AML-193 (cell line): Measurements from ENCODE around the gene GAST.
"Not testable (repeated sequence)": the region's sequence is repeated elsewhere in the genome, so short reads cannot be mapped to it uniquely, and the experiment has no call there.

Experiments used
- DNase-seq, 2 experiments: peaks; one replicate each; lab custom pipeline; 2025; lab: John Stamatoyannopoulos, UW

GAST gene

DNA sequence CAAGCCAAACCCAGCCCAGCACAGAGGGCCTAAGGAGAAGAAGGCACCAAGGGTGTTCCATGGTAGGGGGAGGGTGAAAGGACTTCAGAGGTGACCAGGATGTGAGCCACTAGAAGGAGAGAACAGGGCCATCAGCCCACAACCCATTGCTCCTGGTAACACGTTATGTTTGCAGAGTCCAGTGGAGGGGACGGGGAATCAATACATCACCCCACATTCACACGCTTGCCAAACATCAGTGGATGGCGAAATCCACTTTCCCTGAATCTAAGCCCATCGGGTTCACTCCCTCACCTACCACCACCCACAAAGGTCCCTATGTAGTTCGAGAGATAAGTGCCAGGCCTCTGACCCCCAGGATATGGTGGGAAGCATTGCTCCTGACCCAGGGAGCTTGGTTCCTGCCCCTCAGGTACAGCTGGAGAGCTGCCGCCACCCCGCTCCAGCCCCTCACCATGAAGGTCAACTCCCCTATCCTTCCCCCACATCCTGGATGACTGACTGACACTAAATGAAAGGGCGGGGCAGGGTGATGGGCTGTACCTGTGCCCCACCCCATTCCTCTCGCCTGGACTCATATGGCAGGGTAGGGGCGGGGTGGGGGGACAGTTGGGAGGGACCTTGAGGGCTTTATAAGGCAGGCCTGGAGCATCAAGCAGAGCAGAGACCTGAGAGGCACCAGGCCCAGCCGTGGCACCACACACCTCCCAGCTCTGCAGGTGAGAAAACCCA, at the start of gene GAST:
Gene GAST (plus strand): TSS at position 663 of the 732 bp plus-strand sequence. CDS start 3,106 bp downstream, outside the sequence.
- no peak for DNase-seq

DNA sequence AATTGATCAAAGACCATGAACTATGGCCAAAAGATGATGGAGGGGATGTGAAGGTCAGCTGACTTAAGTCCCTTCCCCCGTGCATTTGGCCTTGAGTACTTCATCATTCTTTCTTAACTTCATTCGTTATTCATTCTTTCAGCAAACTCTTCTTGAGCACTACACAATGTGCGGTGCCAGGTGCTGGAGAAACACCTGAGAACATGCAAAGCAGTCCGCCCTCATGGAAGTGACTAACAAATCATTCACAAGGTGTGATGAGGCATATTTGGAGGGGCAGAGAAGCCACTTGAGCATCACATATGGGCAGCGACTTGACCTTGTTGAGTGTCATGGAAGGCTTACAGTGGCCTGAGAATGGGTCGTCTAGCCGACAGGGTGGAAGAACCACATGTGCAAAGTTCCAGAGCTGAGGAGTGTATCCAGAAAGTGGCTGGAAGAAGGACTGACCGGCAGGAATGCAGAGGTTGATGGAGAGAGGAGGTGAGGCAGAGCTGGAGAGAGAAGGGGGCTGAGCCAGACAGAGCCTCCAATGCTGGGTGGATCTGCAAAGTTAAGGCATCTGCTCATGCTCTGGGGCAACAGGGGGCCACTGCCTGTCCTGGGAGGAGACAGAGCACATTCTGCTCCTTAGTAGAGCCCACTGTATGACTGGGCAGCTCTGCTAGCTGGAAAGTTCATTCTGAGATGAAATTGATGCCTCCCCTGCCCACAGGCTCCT, 48.5 kb upstream of the GAST start:
- no peak for DNase-seq

DNA sequence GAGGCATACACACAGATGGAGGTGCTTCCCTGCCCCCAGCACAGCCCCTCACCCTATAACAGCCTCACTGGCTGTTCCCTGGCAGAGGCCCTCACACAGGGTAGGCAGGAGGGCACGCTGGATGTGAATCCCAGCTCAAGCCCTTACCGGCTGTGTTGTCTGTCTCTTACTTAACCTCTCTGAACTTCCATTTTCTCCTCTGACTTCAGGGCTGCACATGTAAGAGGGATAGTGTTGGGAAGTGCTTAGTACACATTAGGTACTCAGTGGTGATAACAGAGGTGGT, 48.0 kb upstream of the GAST start:
- DNase-seq = no peak

DNA sequence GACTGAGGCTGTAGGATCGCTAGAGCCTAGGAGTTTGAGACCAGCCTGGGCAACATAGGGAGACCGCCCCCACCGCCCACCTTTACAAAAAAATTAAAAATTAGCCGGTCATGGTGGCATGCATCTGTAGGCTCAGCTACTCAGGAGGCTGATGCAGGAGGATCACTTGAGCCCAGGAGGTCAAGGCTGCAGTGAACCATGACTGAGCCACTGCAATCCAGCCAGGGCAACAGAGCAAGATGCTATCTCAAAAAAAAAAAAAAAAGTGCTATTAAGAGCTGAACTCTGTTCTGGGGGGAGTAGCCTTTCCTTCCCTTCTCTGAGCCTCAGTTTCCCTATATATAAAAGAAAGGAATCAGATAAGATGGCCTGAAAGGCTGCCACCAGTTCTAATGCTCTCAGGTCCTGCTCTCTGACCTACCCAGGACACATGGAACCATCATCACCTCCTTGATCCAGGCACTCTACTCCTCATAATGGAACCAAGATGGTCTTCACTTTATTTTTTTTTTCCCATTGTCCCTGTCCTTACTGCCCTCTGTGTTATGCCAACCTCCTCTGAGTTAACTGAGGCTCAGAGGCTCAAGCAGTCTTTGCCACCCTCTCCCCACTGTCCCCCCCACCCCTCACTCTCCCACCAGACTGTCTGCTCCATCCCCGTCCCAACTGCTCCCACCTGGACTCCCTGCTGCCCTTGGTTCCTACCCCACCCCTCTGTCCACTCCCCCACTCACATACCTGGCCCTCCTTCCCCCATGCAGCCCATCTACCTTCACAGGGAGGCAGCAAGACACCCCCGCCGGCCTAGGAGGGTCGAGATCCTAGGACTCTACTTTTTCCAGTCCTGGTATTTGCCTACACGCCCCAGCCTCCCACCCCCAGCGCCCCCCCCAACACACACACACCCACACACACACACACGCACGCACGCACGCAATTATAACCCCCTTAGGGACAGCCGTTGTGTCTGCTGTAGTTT, 47.3 kb upstream of the GAST start:
- DNase-seq = no peak

DNA sequence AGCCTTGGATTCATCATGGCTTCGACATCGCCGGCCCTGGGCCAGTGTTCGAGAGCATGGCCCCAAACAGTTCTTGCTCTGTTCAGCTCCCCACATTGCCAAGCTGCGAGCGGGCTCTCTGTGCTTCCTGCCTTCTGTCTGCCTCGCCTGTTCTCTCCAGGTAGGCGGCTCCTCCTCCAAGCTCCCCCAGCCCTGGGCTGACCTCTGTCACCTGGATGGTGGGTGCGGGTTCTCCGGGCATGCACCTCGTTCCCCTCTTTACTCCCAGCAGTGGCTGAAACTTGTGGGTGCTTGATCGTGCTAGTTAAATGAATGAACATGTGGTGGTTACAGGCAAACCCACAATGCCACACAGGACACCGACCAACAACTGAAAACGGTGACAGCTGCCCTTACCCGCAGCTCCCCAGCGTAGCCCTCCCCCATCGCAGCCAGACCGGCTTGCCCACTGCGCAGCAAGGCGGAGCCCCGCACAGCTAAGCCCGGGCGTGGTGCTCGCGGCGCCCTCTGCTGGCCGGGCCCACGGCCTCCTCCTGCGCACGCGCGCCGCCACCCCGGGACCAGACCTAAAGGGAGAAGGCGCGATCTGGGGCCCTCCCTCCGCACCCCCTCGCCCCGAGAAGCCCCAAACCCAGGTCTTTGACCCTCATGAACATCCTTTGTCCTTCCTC, 46.4 kb upstream of the GAST start:
- peak; percentile 86 to 91 for DNase-seq

DNA sequence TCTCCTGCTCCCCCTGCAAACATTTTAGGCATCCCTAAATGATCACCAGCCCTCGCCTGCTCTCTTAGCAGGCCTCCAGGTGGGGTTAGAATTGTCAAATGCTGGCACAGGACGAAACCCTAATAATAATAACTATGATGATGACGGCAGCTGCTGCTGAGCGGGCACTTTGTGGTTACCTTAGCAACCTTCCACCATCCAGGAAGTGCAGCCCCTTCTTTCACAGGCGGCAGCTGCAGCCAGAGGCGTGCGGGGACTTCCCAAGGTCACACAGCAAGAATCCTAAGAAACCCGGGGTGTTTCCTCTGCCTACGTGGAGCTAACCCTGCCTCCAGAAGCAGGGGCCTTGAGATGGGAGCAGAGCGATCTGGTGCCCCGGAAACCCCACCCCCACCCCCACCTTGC, 45.9 kb upstream of the GAST start:
- DNase-seq = peak in 1 of 2 experiments; percentile 45

GRCh38 chr17:41666708-41667279, 45.3 kb upstream of the GAST start:
- DNase-seq = peak; percentile 79 to 80

- DNase-seq = peak; percentile 56 to 67
Measured at GRCh38 chr17:41667280-41668041, 44.7 kb upstream of the GAST start.

- DNase-seq = no peak
Measured at GRCh38 chr17:41672153-41672552, 40.0 kb upstream of the GAST start.

DNA sequence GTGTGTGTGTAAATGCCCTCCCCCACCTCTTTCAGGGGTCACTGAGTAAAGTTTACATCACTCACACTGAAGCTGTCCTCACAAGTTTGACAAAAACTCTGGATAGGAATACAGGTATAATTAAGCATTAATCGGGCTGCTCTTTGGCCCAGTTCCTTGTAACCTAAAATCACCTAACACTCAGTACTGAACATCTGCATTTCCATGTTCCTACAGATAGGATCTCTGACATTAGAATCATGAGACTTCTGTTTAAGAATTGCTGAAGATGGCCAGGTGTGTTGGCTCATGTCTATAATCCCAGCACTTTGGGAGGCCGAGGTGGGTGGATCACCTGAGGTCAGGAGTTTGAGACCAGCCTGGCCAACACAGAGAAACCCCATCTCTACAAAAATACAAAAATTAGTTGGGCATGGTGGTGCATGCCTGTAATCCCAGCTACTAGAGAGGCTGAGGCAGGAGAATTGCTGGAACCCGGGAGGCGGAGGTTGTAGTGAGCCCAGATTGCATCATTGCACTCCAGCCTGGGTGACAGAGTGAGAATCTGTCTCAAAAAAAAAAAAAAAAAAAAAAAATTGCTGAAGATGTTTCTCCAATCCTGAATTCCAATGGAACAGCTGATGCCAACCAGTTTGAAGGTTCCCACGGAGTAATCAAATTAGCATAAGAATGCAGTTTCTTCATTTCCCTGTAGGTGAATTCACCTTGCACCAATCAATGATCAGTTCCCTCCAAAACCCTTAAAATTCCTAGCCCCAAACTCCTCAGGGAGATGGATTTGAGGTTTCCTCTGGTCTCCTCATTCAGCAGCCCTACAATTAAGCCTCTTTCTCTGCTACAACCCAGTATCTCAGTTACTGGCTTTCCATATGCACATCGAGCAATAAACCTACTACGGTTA, 36.7 kb upstream of the GAST start:
- not testable (repeated sequence) for DNase-seq

- DNase-seq = no peak
Measured at GRCh38 chr17:41676058-41676419, 36.1 kb upstream of the GAST start.

- no peak for DNase-seq
Measured at GRCh38 chr17:41678411-41678906, 33.7 kb upstream of the GAST start.

GRCh38 chr17:41678907-41679739, 33.0 kb upstream of the GAST start:
- peak; percentile 92 to 94 for DNase-seq

DNA sequence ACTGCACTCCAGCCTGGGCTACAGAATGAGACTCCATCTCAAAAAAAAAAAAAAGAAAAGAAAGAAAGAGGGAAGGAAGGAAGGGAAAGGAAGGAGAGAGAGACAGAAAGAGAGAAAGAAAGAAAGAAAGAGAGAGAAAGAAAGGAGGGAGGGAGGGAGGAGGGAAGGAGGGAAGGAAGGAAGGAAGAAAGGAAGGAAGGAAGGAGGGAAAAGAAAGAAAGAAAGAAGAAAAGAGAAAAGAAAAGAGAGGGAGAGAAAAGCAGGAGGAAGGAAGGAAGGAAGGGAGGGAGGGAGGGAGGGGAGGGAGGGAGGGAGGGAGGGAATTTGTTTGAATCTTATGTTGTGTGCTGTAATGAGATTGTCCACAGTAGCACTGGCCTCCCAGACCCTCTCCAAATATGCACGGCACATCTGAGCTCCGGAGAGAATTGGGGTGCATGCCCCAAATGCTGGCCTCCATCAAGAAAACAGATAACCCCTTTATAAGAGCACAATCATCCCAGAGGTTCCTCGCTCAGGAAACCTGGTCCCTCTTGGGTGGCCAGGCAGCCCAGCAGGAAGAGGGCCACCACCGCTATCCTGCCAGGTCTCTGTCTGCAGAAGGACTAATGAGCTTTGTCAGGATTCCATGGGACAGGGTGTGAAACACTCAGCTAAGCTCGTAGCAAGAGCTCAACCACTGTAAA, 32.2 kb upstream of the GAST start:
- no peak for DNase-seq

DNA sequence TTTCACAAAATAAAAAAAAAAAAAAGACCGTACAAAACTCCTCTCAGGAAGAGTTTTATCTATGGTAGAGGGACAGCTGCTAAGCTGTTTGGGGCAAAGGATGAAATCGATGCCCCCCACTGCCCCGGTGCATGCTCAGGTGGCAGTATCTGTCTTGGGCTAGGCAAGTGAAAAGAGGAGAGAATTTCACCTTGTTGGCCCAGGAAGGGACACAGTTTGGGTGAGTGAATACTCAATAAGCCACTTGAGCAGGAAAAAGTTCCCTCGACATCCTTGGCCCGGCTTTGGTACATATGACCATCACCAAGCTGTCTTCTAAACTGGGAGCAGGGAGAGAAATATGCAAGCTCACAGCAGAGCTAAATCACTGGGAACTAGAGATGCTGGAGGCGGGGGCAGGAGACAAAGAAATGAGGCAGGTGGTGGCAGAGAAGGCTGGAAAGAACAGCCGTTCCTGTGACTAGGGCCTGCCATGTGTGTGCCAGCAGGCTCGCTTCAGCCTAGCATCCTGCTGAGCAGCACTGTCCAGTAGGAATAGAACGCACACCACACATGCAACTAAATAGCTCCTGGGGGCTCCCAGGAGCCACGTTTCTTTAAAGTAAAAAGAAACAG, 31.6 kb upstream of the GAST start:
- DNase-seq = no peak

- DNase-seq = no peak
Measured at GRCh38 chr17:41681776-41682175, 30.4 kb upstream of the GAST start.

GRCh38 chr17:41682631-41683030, 29.5 kb upstream of the GAST start:
- DNase-seq = no peak
